AG04450 (cell line): ENCODE data around the gene CPNE2. TPM values are rescaled to one million over a fixed set of nuclear protein-coding genes. Genes with fewer than 3 reads are reported as not detected.

Experiments used
- CTCF ChIA-PET: fragments of 300-600, 350-600 bp; formaldehyde crosslinking; extraction: SDS; loops from one replicate; lab custom pipeline; 2022; ENCODE audit warnings: antibody characterized with exemption, inconsistent platforms; lab: Charles Lee
- POLR2A ChIA-PET: fragments of 350-600 bp; formaldehyde crosslinking; extraction: SDS; loops from one replicate; lab custom pipeline; 2021; ENCODE audit warnings: antibody characterized with exemption, inconsistent platforms; lab: Yijun Ruan, JAX
- DNase-seq: peaks from one replicate; pipeline ENCODE4 v3.0.0-alpha.2; 2011; ENCODE audit warnings: low read depth, low spot score
- H3K27ac ChIP-seq: one replicate; pipeline ENCODE4 v1.5.1; 2012; ENCODE audit warnings: low read depth, low read length, control low read depth
- H3K27me3 ChIP-seq: one replicate; pipeline ENCODE4 v1.6.0; 2012; ENCODE audit warnings: low read length; ENCODE audit not compliant: control insufficient read depth, insufficient read depth
- H3K4me3 ChIP-seq: 2 replicates; pipeline ENCODE4 v1.5.1; 2011; ENCODE audit warnings: mild to moderate bottlenecking, low read depth, low read length, control low read depth
- H3K9me3 ChIP-seq: 2 replicates; pipeline ENCODE4 v1.5.1; 2012; ENCODE audit warnings: low read length; ENCODE audit not compliant: control insufficient read depth, insufficient read depth
- CTCF ChIP-seq: IDR thresholded peaks from 2 replicates; pipeline ENCODE4 v1.5.1; 2011; ENCODE audit warnings: low read depth, low read length, control low read depth, inconsistent platforms
- polyA plus RNA-seq: library from polyadenylated mRNA; depleted of rRNA; stranded (reverse); fragments of >200 nt; gene quantifications from 2 replicates; pipeline ENCODE4 v1.2.3, GENCODE V29; 2011

Gene CPNE2
- polyA plus RNA-seq, 1 experiment = 26.2 TPM

DNA sequence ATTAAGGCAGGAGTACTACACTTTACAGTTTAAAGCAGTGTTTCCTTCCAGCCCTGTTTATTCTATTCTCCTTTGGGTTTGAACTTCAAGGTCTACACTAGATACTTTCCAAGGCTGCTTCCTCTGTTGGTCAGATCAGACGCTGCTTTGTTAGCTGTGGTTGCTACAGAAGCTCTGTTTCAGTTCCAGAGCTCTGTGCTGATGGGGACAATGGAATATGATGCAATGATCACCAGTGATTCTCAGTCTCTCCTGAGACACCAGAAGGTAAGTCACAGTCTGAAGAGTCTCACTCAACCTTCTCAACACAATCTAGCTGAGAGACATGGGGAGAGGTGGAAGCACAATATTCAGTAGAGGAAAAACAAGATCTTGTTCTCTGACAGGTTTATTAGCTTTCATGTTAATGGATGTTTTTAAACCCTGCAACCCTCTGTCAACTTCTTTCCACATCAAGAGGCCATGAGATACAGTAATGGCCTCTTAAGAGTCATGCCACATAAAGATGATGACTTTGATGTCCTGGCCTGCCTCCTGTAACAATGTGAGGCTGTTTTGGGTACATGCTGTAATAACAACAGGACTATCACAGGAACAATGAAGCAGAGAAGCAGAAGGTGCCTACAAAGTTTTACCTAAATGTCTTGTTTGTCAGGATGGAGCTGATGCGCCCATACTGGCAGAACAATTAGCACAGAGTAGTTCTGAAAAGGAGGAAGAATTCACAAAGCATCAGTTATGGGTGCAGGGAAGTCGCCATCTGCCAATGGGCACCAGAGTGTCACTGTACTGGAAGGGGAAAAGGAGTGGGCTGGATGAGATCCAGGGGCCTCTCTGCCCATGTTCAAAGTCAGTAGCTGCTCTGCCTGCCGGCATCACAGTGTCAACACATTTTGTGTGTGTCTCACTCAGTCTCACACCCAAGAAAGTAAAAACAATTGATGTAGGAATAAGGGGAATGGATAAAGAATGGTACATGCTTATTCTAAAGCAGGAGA is 60.0 kb downstream of the CPNE2 start:
- Histone ChIP-seq H3K27me3 (no peaks in the 10 kb centered on the region), H3K4me3 (no peak overlapping the region), H3K9me3 (no peaks in the 10 kb centered on the region), H3K27ac (no peak overlapping the region)
- TF ChIP-seq CTCF = no peak
- no peak for DNase-seq
- ChIA-PET CTCF (interaction anchor here (1.0 to 3.7 kb wide), 2 partner anchors 60 to 69 kb away, joined by 4 to 15 read pairs; partner anchors contain the start of gene CPNE2), POLR2A (interaction anchor here (1.2 kb wide), 1 partner anchor 61 kb away, joined by 3 read pairs; no protein-coding TSS in a partner anchor)

GRCh38 chr16:57153841-57154240 is 61.5 kb downstream of the CPNE2 start:
- H3K27me3 ChIP-seq = no peaks in the 10 kb centered on the region
- H3K9me3 ChIP-seq = no peaks in the 10 kb centered on the region
- TF ChIP-seq CTCF = no peak
- CTCF ChIA-PET = interaction anchor here (3.7 kb wide), 1 partner anchor 61 kb away, joined by 15 read pairs; the partner anchor contains the start of gene CPNE2
- DNase-seq = no peak
- H3K27ac ChIP-seq = no peak overlapping the region
- no peak overlapping the region for H3K4me3 ChIP-seq
- POLR2A ChIA-PET = no interaction called here

DNA sequence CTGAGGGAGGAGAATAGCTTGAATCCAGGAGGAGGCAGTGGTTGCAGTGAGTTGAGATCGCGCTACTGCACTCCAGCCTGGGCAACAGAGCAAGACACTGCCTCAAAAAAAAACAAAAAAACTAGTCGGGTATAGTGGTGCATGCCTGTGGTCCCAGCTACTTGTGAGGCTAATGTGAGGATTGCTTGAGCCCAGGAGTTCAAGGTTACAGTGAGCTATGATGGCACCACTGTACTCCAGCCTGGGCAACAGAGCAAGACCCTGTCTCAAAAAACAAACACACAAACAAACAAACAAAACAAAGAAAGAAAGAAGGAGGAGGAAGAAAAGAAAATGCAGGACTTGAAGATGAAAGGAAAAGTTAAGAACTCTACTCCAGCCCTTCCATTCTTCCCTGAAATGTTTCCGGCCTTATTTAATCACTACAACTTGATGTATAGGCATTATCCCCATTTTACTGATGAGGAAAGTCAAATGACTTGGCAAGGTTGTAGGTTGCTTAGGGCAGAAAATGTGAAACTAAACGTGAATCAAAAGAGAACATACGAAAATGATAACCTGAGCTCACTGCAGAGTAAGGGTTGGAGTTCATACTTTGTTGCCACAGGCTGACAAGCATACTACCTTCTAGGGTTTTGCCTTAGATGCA is 63.4 kb downstream of the CPNE2 start:
- H3K4me3 ChIP-seq = no peak overlapping the region
- H3K27ac ChIP-seq = no peak overlapping the region
- no peak for TF ChIP-seq CTCF
- CTCF ChIA-PET = interaction anchor here (1.4 kb wide), 1 partner anchor 12 kb away, joined by 4 read pairs; no protein-coding TSS in a partner anchor
- POLR2A ChIA-PET = no interaction called here
- no peaks in the 10 kb centered on the region for H3K9me3 ChIP-seq
- no peaks in the 10 kb centered on the region for H3K27me3 ChIP-seq
- no peak for DNase-seq

DNA sequence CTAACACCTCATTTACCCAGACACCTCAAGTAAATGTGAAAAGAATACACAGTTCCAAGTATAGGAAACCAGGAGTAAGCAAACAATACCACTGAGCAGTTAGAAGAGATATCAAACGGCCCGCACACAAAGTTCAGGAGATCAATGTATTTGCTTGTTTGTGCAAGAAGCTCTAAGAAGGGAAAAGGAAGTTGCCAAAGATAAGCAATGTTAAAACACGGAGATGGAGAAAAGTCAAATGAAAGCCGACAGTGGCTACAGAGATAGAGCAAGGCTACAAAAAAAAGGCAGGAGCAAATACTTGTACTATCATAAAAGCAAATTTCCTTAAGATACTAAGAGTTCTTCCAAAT is 63.9 kb downstream of the CPNE2 start:
- no peak for TF ChIP-seq CTCF
- Histone ChIP-seq H3K4me3 (no peak overlapping the region), H3K27me3 (no peaks in the 10 kb centered on the region), H3K9me3 (no peaks in the 10 kb centered on the region), H3K27ac (no peak overlapping the region)
- ChIA-PET CTCF (no interaction called here), POLR2A (no interaction called here)
- DNase-seq = no peak

GRCh38 chr16:57157533-57157932 is 65.2 kb downstream of the CPNE2 start:
- CTCF ChIA-PET = no interaction called here
- no peaks in the 10 kb centered on the region for H3K9me3 ChIP-seq
- no peak for DNase-seq
- no peak overlapping the region for H3K4me3 ChIP-seq
- TF ChIP-seq CTCF = no peak
- no peaks in the 10 kb centered on the region for H3K27me3 ChIP-seq
- POLR2A ChIA-PET = no interaction called here
- no peak overlapping the region for H3K27ac ChIP-seq
